GM12801 (cell line): ENCODE results near the gene YTHDF2.

ENCODE experiments used
- TF ChIP-seq, protein P1 (sequence below): IDR thresholded peaks from one replicate; pipeline ENCODE4 v1.5.1; 2011; ENCODE audit warnings: control low read depth; ENCODE audit not compliant: insufficient read length; ENCODE audit errors: extremely low read depth

YTHDF2 gene

DNA sequence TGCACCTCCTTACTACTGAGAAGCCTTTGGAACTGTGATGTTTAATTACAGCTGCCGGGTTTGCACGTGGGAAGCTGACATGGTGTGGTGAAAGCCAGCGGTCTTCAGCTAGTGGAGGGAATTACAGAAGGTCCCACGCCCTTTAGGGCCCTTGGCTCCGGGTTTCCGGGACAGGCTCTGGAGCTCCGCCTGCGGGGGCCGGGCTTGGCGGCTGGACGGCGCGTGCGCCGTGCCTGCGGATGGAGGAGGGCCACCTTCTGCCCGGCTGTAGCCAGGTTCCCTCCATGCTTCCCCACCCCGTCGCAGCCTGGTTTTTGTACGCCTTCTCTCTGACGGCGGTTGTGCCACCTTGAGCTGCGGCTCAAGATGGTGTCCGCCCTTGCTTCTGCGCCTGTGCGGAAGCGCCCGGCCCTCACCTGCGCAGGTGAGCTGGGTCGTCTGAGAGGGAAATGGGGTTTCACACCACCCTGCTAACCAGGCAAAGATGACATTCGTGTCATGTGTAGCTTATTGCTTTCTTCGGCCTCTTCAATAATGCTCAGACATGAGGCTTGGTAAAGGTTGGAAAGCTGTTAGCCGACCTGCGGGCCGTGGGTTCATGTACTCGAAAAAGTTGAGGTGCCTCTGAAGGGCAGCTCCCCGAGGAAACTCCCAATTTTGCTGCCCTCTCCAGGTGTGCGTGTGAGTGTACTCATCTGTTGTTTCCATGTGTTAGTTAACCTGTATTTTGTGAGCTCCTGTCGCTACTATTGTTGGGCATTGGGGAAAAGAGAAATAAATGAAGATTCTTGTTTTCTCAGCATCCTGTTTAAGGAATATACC, 38.6 kb downstream of the YTHDF2 start:
- TF ChIP-seq, protein P1, sequence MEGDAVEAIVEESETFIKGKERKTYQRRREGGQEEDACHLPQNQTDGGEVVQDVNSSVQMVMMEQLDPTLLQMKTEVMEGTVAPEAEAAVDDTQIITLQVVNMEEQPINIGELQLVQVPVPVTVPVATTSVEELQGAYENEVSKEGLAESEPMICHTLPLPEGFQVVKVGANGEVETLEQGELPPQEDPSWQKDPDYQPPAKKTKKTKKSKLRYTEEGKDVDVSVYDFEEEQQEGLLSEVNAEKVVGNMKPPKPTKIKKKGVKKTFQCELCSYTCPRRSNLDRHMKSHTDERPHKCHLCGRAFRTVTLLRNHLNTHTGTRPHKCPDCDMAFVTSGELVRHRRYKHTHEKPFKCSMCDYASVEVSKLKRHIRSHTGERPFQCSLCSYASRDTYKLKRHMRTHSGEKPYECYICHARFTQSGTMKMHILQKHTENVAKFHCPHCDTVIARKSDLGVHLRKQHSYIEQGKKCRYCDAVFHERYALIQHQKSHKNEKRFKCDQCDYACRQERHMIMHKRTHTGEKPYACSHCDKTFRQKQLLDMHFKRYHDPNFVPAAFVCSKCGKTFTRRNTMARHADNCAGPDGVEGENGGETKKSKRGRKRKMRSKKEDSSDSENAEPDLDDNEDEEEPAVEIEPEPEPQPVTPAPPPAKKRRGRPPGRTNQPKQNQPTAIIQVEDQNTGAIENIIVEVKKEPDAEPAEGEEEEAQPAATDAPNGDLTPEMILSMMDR = no peak

DNA sequence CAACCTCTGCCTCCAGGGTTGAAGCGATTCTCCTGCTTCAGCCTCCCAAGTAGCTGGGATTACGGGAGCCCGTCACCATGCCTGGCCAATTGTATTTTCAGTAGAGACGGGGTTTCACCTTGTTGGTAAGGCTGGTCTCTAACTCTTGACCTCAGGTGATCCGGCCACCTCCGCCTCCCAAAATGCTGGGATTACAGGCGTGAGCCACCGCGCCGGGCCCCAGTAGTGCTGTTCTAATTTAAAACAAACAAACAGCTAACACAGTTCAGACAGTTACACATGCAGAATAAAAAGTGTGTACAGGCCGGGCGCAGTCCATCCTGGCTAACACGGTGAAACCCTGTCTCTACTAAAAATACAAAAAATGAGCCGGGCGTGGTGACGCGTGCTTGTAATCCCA, 39.6 kb downstream of the YTHDF2 start:
- TF ChIP-seq, protein P1 = no peak

DNA sequence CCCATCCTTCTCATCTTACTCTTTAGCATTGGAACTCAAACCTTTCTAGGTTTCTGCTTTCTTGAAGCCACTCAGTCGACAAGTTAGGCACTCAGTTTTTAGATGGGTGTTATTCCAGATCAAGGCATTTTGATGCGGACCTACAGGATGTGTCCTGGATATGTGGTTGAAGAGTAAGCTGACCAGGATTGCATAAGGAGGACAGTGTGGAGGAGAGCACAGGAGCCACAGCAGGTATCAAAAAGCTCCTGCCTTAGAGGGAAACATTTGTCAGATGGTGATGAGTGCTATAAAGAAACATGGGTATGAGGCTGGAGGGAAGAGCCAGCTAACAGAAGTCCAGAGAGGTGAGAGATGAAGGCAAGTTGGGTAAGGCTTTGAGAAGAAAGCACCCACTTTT, 41.3 kb downstream of the YTHDF2 start:
- TF ChIP-seq, protein P1 = no peak

DNA sequence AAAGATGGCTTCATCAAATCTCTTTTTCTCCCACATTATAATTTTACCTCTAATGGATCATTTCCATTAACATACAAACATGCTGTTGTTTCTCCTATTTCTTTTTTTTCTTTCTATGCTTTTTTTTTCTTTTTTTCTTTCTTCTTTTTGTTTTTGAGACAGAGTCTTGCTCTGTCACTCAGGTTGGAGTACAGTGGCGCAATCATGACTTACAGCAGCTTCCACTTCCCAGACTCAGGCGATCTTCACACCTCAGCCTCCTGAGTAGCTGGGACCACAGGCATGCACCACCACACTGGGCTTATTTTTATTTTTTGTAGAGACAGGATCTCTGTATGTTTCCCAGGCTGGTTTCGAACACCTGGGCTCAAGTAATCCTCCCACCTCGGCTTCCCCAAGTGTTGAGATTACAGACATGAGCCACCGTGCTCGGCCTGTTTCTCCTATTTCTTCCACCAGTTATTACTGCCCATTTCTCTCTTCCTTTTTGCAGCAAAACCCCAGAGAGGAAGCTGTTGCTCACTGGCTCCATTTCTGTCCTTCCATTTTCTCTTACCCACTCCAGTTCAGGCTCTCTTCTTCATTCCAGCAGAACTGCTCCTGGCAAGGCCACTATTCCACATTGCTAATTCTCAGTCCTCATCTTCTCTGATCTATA, 43.1 kb downstream of the YTHDF2 start:
- TF ChIP-seq, protein P1 = no peak

DNA sequence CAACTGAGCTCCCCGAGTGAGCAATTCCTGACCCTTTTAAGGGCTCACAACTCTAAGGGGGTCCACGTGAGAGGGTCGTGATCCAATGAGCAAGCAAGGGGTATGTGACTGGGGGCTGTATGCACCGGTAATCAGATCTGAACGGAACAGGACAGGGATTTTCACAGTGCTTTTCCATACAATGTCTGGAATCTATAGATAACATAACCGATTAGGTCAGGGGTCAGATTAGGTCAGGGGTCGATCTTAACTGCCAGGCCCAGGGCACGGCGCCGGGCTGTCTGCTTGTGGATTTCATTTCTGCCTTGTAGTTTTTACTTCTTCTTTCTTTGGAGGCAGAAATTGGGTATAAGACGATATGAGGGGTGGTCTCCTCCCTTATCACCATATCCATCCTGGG, 44.6 kb downstream of the YTHDF2 start:
- TF ChIP-seq, protein P1 = no peak

DNA sequence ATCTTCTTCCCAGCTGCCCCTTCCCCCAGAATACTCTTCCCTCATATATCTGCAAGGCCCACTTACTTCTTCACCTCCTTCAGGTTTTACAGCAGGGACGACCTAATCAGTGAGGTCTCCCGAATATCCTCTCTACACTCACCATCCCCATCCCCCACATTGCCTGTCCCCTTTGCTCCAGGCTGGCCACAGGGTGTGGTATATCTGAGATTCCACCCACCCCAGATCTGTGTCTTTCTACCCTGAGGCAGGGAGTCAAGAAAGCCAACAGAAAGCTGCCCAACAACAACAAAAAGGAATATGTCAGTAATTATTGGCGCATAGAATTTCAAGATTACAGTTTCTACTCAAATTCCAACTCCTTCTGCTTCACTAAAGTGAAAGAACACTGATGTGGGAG, 45.3 kb downstream of the YTHDF2 start:
- TF ChIP-seq, protein P1 = no peak

DNA sequence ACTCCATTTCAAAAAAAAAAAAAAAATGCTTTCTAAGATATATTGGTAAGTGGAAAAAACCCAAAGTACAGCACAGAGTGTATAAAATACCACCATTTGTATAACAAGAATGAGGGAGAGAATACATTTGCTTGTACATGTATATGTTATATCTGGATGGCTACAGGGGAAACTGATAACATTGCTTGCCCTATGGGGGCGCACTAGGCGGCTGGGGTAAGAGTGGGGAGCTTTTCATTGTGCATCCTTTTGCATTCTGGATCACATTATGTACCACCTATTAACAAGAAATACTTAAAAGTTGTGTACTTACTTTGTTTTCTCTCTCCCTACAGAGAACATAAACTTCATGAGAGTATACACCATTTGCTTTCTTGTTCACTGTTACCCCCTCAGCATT, 46.6 kb downstream of the YTHDF2 start:
- TF ChIP-seq, protein P1 = no peak
